Astrocyte (in vitro differentiated cells and primary cell): ENCODE results near the gene SPATA31E1.

Experiments used
- CTCF ChIP-seq: IDR thresholded peaks from 2 replicates; pipeline ENCODE4 v1.5.1; 2011; ENCODE audit warnings: low read depth, mild to moderate bottlenecking, inconsistent platforms, low read length, moderate library complexity; ENCODE audit not compliant: insufficient read depth
- EZH2 ChIP-seq: IDR thresholded peaks from 2 replicates; pipeline ENCODE4 v1.6.1; 2012; ENCODE audit warnings: mild to moderate bottlenecking, low read length, inconsistent platforms; ENCODE audit not compliant: insufficient read depth

- TF ChIP-seq CTCF = no peak
- no peak for TF ChIP-seq EZH2
Observed at GRCh38 chr9:87909310-87910041, 26.8 kb downstream of the SPATA31E1 start.
